CD14-positive monocyte (primary cell): ENCODE results near the gene C7orf25. TPM values are rescaled to one million over a fixed set of nuclear protein-coding genes. Genes with fewer than 3 reads are reported as not detected.

Experiments
- DNase-seq, 3 donors: peaks; one replicate each; pipeline ENCODE4 v3.0.0-alpha.2; 2011 to 2022
- H2AFZ ChIP-seq: 2 replicates; pipeline ENCODE4 v1.6.0; 2012; ENCODE audit warnings: mild to moderate bottlenecking, low read depth, low read length, inconsistent platforms; ENCODE audit not compliant: insufficient read depth, poor library complexity, severe bottlenecking
- H3K27ac ChIP-seq, 2 donors: 1 replicate in 1 of 2; 2 replicates in 1 of 2; pipeline ENCODE4 v1.5.1; 2012 to 2013; ENCODE audit warnings: low read length in 2 of 2, control low read depth in 1 of 2, inconsistent platforms in 1 of 2, low read depth in 1 of 2, mild to moderate bottlenecking in 1 of 2
- H3K27me3 ChIP-seq, 2 donors: one replicate each; pipeline versions ENCODE4 v1.6.0 to v1.6.1; 2011 to 2013; ENCODE audit warnings: low read length in 2 of 2; ENCODE audit not compliant: control insufficient read depth in 2 of 2, insufficient read depth in 2 of 2
- H3K36me3 ChIP-seq, 2 donors: replicated peaks in 1 of 2; 1 replicate in 1 of 2; 2 replicates in 1 of 2; pipeline versions ENCODE4 v1.5.1 to v1.6.1; 2012 to 2013; ENCODE audit warnings: low read length in 2 of 2, control low read depth in 1 of 2, inconsistent platforms in 1 of 2, mild to moderate bottlenecking in 1 of 2; ENCODE audit not compliant: insufficient read depth in 2 of 2, control insufficient read depth in 1 of 2
- H3K4me1 ChIP-seq, 2 donors: 1 replicate in 1 of 2; 2 replicates in 1 of 2; pipeline versions ENCODE4 v1.5.1 to v1.6.1; 2012 to 2013; ENCODE audit warnings: low read length in 2 of 2, control low read depth in 1 of 2, inconsistent platforms in 1 of 2, mild to moderate bottlenecking in 1 of 2, moderate library complexity in 1 of 2; ENCODE audit not compliant: insufficient read depth in 2 of 2, control insufficient read depth in 1 of 2
- H3K4me2 ChIP-seq: replicated peaks from 2 replicates; pipeline ENCODE3; 2012; ENCODE audit warnings: low read length, moderate library complexity, mild to moderate bottlenecking; ENCODE audit not compliant: poor library complexity, severe bottlenecking; ENCODE audit errors: extremely low read depth
- H3K4me3 ChIP-seq, 3 experiments: fragments of 200-600 bp in 1 of 3; sonication (generic) in 1 of 3; replicated peaks in 1 of 3; 1 replicate in 2 of 3; 2 replicates in 1 of 3; pipeline ENCODE4 v1.5.1; 2011 to 2013; ENCODE audit warnings: low read length in 3 of 3, mild to moderate bottlenecking in 3 of 3, control low read depth in 2 of 3, low read depth in 2 of 3, inconsistent platforms in 1 of 3, moderate library complexity in 1 of 3
- H3K79me2 ChIP-seq: 2 replicates; pipeline ENCODE4 v1.6.0; 2012; ENCODE audit warnings: mild to moderate bottlenecking, control low read depth, inconsistent platforms, low read length, moderate library complexity; ENCODE audit not compliant: insufficient read depth
- H3K9ac ChIP-seq: 2 replicates; pipeline ENCODE4 v1.6.0; 2017; ENCODE audit warnings: low read length, mild to moderate bottlenecking; ENCODE audit not compliant: insufficient read depth, poor library complexity, severe bottlenecking
- H3K9me3 ChIP-seq, 2 donors: replicated peaks in 1 of 2; 1 replicate in 1 of 2; 2 replicates in 1 of 2; pipeline versions ENCODE4 v1.5.1 to v1.6.1; 2012 to 2013; ENCODE audit warnings: low read length in 2 of 2, control low read depth in 1 of 2; ENCODE audit not compliant: control insufficient read depth in 1 of 2, insufficient read depth in 1 of 2
- H4K20me1 ChIP-seq: 2 replicates; pipeline ENCODE4 v1.6.0; 2012; ENCODE audit warnings: mild to moderate bottlenecking, low read length, control low read depth, moderate library complexity; ENCODE audit not compliant: insufficient read depth
- H3K27ac Mint-ChIP-seq, 7 donors: one replicate each; pipeline ENCODE4 v1.8.0; 2020; ENCODE audit warnings: mild to moderate bottlenecking in 7 of 7, mixed read lengths in 7 of 7, moderate library complexity in 6 of 7, inconsistent platforms in 2 of 7
- H3K27me3 Mint-ChIP-seq, 3 donors: one replicate each; pipeline ENCODE4 v1.8.0; 2021 to 2022; ENCODE audit warnings: low read depth in 3 of 3, mild to moderate bottlenecking in 3 of 3, mixed read lengths in 3 of 3, moderate library complexity in 3 of 3, inconsistent platforms in 1 of 3
- H3K36me3 Mint-ChIP-seq, 2 donors: one replicate each; pipeline ENCODE4 v1.8.0; 2020; ENCODE audit warnings: mixed read lengths in 2 of 2, inconsistent platforms in 1 of 2, mild to moderate bottlenecking in 1 of 2
- H3K4me1 Mint-ChIP-seq: one replicate; pipeline ENCODE4 v1.8.0; 2020; ENCODE audit warnings: mild to moderate bottlenecking, mixed read lengths
- H3K4me3 Mint-ChIP-seq, 2 donors: one replicate each; pipeline ENCODE4 v1.8.0; 2020; ENCODE audit warnings: mild to moderate bottlenecking in 2 of 2, mixed read lengths in 2 of 2, moderate library complexity in 1 of 2
- H3K9me3 Mint-ChIP-seq, 7 donors: one replicate each; pipeline ENCODE4 v1.8.0; 2020 to 2022; ENCODE audit warnings: mixed read lengths in 7 of 7, mild to moderate bottlenecking in 6 of 7, moderate library complexity in 6 of 7, inconsistent platforms in 2 of 7
- WGBS: methylation state at CpG from one replicate; pipeline ENCODE4 v1.1.5; 2013; ENCODE audit warnings: missing lambda C conversion rate; ENCODE audit not compliant: insufficient coverage; 5-methylcytosine and 5-hydroxymethylcytosine counted together
- intact Hi-C, 2 donors: fragments of 100-400 bp; cut with micrococcal nuclease; formaldehyde crosslinking; loops; one replicate each; pipeline versions ENCODE4 v1.15.0 to v1.15.1; 2023
- polyA plus RNA-seq, 3 donors: library from polyadenylated mRNA; depleted of rRNA in 1 of 3; unstranded in 2 of 3; stranded (reverse) in 1 of 3; fragments of 300-500 nt in 2 of 3; fragments of >200 nt in 1 of 3; fragmentation: Illumina TruSeq in 2 of 3; gene quantifications; 1 replicate in 2 of 3; 2 replicates in 1 of 3; pipeline ENCODE4 v1.2.3, GENCODE V29; 2012 to 2021
- TF ChIP-seq, protein P1 (sequence below): fragments of 200-600 bp; IDR thresholded peaks from one replicate; pipeline ENCODE4 v1.8.0; 2022; ENCODE audit warnings: antibody characterized with exemption, mild to moderate bottlenecking

Gene C7orf25
- polyA plus RNA-seq, 3 donors = 0.96 to 2.6 (median 2.5) TPM

DNA sequence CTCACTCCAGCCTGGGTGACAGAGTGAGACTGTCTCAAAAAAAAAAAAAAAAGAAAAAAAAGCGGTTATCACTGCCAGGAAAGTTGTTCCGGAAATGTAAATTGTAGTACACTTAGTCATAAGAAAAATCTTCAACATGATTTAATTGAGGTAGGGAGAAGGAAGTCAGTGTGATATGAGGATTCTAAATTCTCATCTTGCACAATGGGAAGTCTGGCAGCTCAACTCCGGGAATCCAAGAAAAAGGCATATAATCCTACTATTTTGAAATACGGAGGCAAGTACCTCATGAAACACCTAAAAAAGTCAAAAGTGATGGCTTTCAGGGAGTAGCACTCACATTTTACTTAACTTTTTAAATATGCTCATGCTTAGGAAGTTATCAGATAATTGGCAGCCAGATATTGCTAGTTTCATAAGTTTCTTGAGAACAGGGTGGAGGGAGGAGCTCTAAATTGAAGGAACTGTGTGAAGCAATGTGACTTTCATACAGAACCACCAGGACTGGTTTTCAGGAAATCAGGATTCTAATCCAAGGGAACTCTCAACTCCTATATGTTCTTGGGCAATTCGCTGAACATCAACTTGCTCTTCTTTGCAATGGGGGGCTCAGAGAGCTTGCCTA lies 2.7 kb upstream of the C7orf25 start:
- no peak overlapping the region for H3K9ac ChIP-seq
- no peak overlapping the region for H3K4me2 ChIP-seq

DNA sequence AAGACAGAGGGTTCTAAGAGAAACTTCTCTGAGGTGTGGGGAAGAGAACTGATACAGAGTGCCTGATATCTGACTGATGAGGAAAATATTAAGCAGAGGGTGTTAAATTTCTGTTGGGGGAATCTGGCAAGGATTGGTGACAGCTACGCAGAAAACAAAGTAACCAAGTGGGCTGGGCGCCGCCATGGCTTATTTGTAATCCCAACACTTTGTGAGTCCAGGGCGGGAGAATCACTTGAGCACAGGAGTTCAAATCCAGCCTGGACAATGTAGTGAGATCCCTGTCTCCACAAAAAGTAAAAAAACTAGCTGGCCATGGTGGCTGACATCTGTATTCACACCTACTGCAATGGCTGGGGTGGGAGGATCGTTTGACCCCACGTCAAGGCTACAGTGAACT lies 2.1 kb upstream of the C7orf25 start:
- Mint-ChIP-seq H3K36me3 (peaks cover 34 to 43% of the 10 kb centered on the region in 2 donors), H3K4me3 (no peak overlapping the region), H3K27me3 (no peaks in the 10 kb centered on the region), H3K4me1 (peaks cover 38% of the 10 kb centered on the region), H3K27ac (peak overlapping the region in 3 of 7 donors; percentile 58 to 73 (median 66)), H3K9me3 (peaks cover 0 to 2% (median 0%) of the 10 kb centered on the region in 7 donors)
- TF ChIP-seq, protein P1, sequence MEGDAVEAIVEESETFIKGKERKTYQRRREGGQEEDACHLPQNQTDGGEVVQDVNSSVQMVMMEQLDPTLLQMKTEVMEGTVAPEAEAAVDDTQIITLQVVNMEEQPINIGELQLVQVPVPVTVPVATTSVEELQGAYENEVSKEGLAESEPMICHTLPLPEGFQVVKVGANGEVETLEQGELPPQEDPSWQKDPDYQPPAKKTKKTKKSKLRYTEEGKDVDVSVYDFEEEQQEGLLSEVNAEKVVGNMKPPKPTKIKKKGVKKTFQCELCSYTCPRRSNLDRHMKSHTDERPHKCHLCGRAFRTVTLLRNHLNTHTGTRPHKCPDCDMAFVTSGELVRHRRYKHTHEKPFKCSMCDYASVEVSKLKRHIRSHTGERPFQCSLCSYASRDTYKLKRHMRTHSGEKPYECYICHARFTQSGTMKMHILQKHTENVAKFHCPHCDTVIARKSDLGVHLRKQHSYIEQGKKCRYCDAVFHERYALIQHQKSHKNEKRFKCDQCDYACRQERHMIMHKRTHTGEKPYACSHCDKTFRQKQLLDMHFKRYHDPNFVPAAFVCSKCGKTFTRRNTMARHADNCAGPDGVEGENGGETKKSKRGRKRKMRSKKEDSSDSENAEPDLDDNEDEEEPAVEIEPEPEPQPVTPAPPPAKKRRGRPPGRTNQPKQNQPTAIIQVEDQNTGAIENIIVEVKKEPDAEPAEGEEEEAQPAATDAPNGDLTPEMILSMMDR = no peak
- DNase-seq = no peak
- Histone ChIP-seq H3K79me2 (peaks cover 6% of the 10 kb centered on the region), H4K20me1 (no peaks in the 10 kb centered on the region), H2AFZ (no peak overlapping the region), H3K4me3 (no peak overlapping the region), H3K9me3 (no peaks in the 10 kb centered on the region), H3K27ac (no peak overlapping the region), H3K27me3 (no peaks in the 10 kb centered on the region), H3K4me2 (no peak overlapping the region), H3K4me1 (peaks cover 11 to 24% of the 10 kb centered on the region in 2 donors), H3K36me3 (peaks cover 16 to 38% of the 10 kb centered on the region in 2 donors), H3K9ac (no peak overlapping the region)
- 75% methylated on average over 4 of the region's 6 CpGs for WGBS
- intact Hi-C loops = loop anchor here in 1 of 2 donors (10.0 kb wide), 1 partner anchor 1581 kb away; the partner anchor contains the start of gene NUDCD3

More for the DNA sequence above, 2.7 kb upstream of the C7orf25 start:
- Histone ChIP-seq H3K79me2 (peaks cover 6% of the 10 kb centered on the region), H3K27me3 (no peaks in the 10 kb centered on the region), H2AFZ (no peak overlapping the region), H3K4me3 (no peak overlapping the region), H3K27ac (no peak overlapping the region), H3K9me3 (no peaks in the 10 kb centered on the region), H4K20me1 (no peaks in the 10 kb centered on the region), H3K36me3 (peaks cover 20 to 43% of the 10 kb centered on the region in 2 donors), H3K4me1 (peaks cover 11 to 24% of the 10 kb centered on the region in 2 donors)
- H3K36me3 Mint-ChIP-seq = peaks cover 39 to 48% of the 10 kb centered on the region in 2 donors
- intact Hi-C loops = loop anchor here in 1 of 2 donors (10.0 kb wide), 1 partner anchor 1580 kb away; the partner anchor contains the start of gene NUDCD3
- H3K9me3 Mint-ChIP-seq = peaks cover 0 to 2% (median 0%) of the 10 kb centered on the region in 7 donors
- TF ChIP-seq, protein P1 = no peak
- peaks cover 38% of the 10 kb centered on the region for H3K4me1 Mint-ChIP-seq
- WGBS = no CpG with 5 or more reads among the region's 5 CpGs
- no peak overlapping the region for H3K4me3 Mint-ChIP-seq
- peak overlapping the region in 5 of 7 donors; percentile 10 to 66 (median 58) for H3K27ac Mint-ChIP-seq
- no peaks in the 10 kb centered on the region for H3K27me3 Mint-ChIP-seq
- DNase-seq = peak in 1 of 3 donors; percentile 12
